HCT116 (cell line): ENCODE data around the gene FOXP1. TPM values are rescaled to one million over a fixed set of nuclear protein-coding genes. Genes with fewer than 3 reads are reported as not detected.

ENCODE experiments used
- ATAC-seq: fragments of 200-7000 bp; cut with Tn5 transposase; 2 replicates; pipeline ENCODE4 v1.9.1; 2020; ENCODE audit warnings: mild to moderate bottlenecking, moderate library complexity
- BruUV-seq: library from RNA; stranded (reverse); fragments of 400-500 nt; replicated peaks from 2 replicates; lab custom pipeline; 2021; lab: Mats Ljungman, UMichigan
- CTCF ChIA-PET: fragments of 300-600 bp; sonication (Branson Sonifier 250); formaldehyde crosslinking; loops from one replicate; lab custom pipeline; 2021; ENCODE audit warnings: antibody characterized with exemption; lab: Charles Lee
- POLR2A ChIA-PET: fragments of 300-600, 350-600 bp; sonication (Branson Sonifier 250); formaldehyde crosslinking; loops from one replicate; lab custom pipeline; 2021; ENCODE audit warnings: antibody characterized with exemption; lab: Charles Lee
- RAD21 ChIA-PET, 2 experiments: fragments of 300-600 bp; sonication (Branson Sonifier 250); formaldehyde crosslinking; loops; one replicate each; lab custom pipeline; 2023; ENCODE audit warnings: low total read pairs in 2 of 2; ENCODE audit not compliant: uncharacterized antibody in 2 of 2, unreplicated experiment in 2 of 2, low non-redundant PET in 1 of 2; lab: Charles Lee
- DNase-seq: peaks from one replicate; pipeline ENCODE4 v3.0.0-alpha.2; 2010; ENCODE audit warnings: low read depth, low spot score
- H2AFZ ChIP-seq: fragments of 200-600 bp; shearing (Covaris generic), sonication (generic); 2 replicates; pipeline ENCODE4 v1.6.1; 2017; ENCODE audit warnings: low read depth, mixed run types, mixed read lengths, antibody characterized with exemption, low read length; ENCODE audit not compliant: poor library complexity, severe bottlenecking
- H3K27ac ChIP-seq: 2 replicates; pipeline ENCODE4 v1.5.1; 2012; ENCODE audit warnings: low read depth, low read length
- H3K27me3 ChIP-seq: fragments of 200-600 bp; sonication (generic); 2 replicates; pipeline ENCODE4 v1.6.1; 2016; ENCODE audit warnings: mixed run types, low read length, mixed read lengths; ENCODE audit not compliant: insufficient read depth
- H3K36me3 ChIP-seq, 2 experiments: fragments of 200-500 bp in 1 of 2; fragments of 200-600 bp in 1 of 2; sonication (Bioruptor generic) in 1 of 2; sonication (generic) in 1 of 2; 2 replicates each; pipeline versions ENCODE4 v1.5.1 to v1.6.1; 2014 to 2016; ENCODE audit warnings: low read length in 2 of 2, inconsistent platforms in 1 of 2, mixed read lengths in 1 of 2, mixed run types in 1 of 2; ENCODE audit not compliant: insufficient read depth in 2 of 2, control insufficient read depth in 1 of 2
- H3K4me1 ChIP-seq, 2 experiments: fragments of 200-600 bp in 1 of 2; sonication (generic) in 1 of 2; 2 replicates each; pipeline versions ENCODE4 v1.5.1 to v1.6.1; 2012 to 2017; ENCODE audit warnings: low read length in 2 of 2, inconsistent platforms in 1 of 2, mild to moderate bottlenecking in 1 of 2, mixed read lengths in 1 of 2, mixed run types in 1 of 2, moderate library complexity in 1 of 2; ENCODE audit not compliant: insufficient read depth in 2 of 2, control insufficient read depth in 1 of 2
- H3K4me2 ChIP-seq: fragments of 200-600 bp; sonication (generic); 2 replicates; pipeline ENCODE4 v1.6.1; 2017; ENCODE audit warnings: mixed run types, low read length, mixed read lengths
- H3K4me3 ChIP-seq, 2 experiments: fragments of 200-600 bp in 1 of 2; sonication (generic) in 1 of 2; replicated peaks in 1 of 2; 2 replicates each; pipeline ENCODE4 v1.5.1; 2011 to 2016; ENCODE audit warnings: low read length in 2 of 2, control low read depth in 1 of 2, low read depth in 1 of 2, mild to moderate bottlenecking in 1 of 2, mixed read lengths in 1 of 2, mixed run types in 1 of 2
- H3K79me2 ChIP-seq: fragments of 200-600 bp; sonication (generic); 2 replicates; pipeline ENCODE4 v1.6.1; 2017; ENCODE audit warnings: mild to moderate bottlenecking, mixed run types, low read length, moderate library complexity, mixed read lengths; ENCODE audit not compliant: insufficient read depth
- H3K9ac ChIP-seq: fragments of 200-600 bp; sonication (generic); 2 replicates; pipeline ENCODE4 v1.6.1; 2016; ENCODE audit warnings: low read length, mixed read lengths
- H3K9me2 ChIP-seq: fragments of 200-600 bp; sonication (generic), shearing (Covaris generic); 2 replicates; pipeline ENCODE4 v1.6.1; 2017; ENCODE audit warnings: mixed run types, mild to moderate bottlenecking, moderate library complexity; ENCODE audit not compliant: insufficient read depth
- H3K9me3 ChIP-seq, 2 experiments: fragments of 200-500 bp in 1 of 2; fragments of 200-600 bp in 1 of 2; sonication (Bioruptor generic) in 1 of 2; sonication (generic) in 1 of 2; 2 replicates each; pipeline ENCODE4 v1.6.1; 2014 to 2017; ENCODE audit warnings: low read length in 2 of 2, mixed read lengths in 2 of 2, inconsistent platforms in 1 of 2, low read depth in 1 of 2, mild to moderate bottlenecking in 1 of 2, mixed run types in 1 of 2, moderate library complexity in 1 of 2; ENCODE audit not compliant: control insufficient read depth in 1 of 2, insufficient read depth in 1 of 2
- H4K20me1 ChIP-seq: fragments of 200-600 bp; sonication (generic), shearing (Covaris generic); 2 replicates; pipeline ENCODE4 v1.6.1; 2017; ENCODE audit warnings: mixed run types, mild to moderate bottlenecking, moderate library complexity; ENCODE audit not compliant: insufficient read depth
- CBX3 ChIP-seq: IDR thresholded peaks from 2 replicates; pipeline ENCODE4 v1.6.1; 2012; ENCODE audit warnings: low read depth
- CEBPB ChIP-seq: IDR thresholded peaks from 2 replicates; pipeline ENCODE4 v1.6.1; 2012; ENCODE audit warnings: low read depth
- EGR1 ChIP-seq: IDR thresholded peaks from 2 replicates; pipeline ENCODE4 v1.6.1; 2012; ENCODE audit warnings: low read depth
- ELF1 ChIP-seq: IDR thresholded peaks from 2 replicates; pipeline ENCODE4 v1.6.1; 2012; ENCODE audit warnings: low read depth, borderline replicate concordance
- EZH2phosphoT487 ChIP-seq: fragments of 200-600 bp; IDR thresholded peaks from 2 replicates; pipeline ENCODE4 v1.6.1; 2018; ENCODE audit warnings: antibody characterized with exemption, borderline replicate concordance
- JUND ChIP-seq: IDR thresholded peaks from 2 replicates; pipeline ENCODE4 v1.6.1; 2012
- POLR2A ChIP-seq: IDR thresholded peaks from 2 replicates; pipeline ENCODE4 v1.7.0; 2011; ENCODE audit warnings: borderline replicate concordance; ENCODE audit not compliant: insufficient read depth, insufficient read length; ENCODE audit errors: extremely low read depth
- POLR2AphosphoS5 ChIP-seq: IDR thresholded peaks from 2 replicates; pipeline ENCODE4 v1.6.1; 2011; ENCODE audit warnings: mild to moderate bottlenecking, low read depth, low read length, moderate library complexity
- RAD21 ChIP-seq: IDR thresholded peaks from 2 replicates; pipeline ENCODE4 v1.6.1; 2012; ENCODE audit warnings: low read depth, mild to moderate bottlenecking
- SIN3A ChIP-seq: IDR thresholded peaks from 2 replicates; pipeline ENCODE4 v1.6.1; 2012; ENCODE audit warnings: low read depth
- SP1 ChIP-seq: IDR thresholded peaks from 2 replicates; pipeline ENCODE4 v1.6.1; 2012; ENCODE audit warnings: low read depth
- YY1 ChIP-seq: IDR thresholded peaks from 2 replicates; pipeline ENCODE4 v1.6.1; 2011; ENCODE audit warnings: low read length, low read depth, moderate library complexity, mild to moderate bottlenecking; ENCODE audit not compliant: insufficient replicate concordance; ENCODE audit errors: extremely low read depth
- ZNF274 ChIP-seq: fragments of 200-500 bp; sonication (Bioruptor generic); IDR thresholded peaks from 2 replicates; pipeline ENCODE4 v1.6.1; 2014; ENCODE audit warnings: mild to moderate bottlenecking, low read depth, low read length, inconsistent platforms
- intact Hi-C: fragments of 100-400 bp; cut with micrococcal nuclease; formaldehyde crosslinking; loops from 2 replicates; pipeline ENCODE4 v1.10.0; 2022
- total RNA-seq: library from RNA; stranded (reverse); gene quantifications from one replicate; pipeline ENCODE4 v1.2.1, GENCODE V29; 2021; ENCODE audit not compliant: unreplicated experiment
- TF ChIP-seq, protein P1 (sequence below): IDR thresholded peaks from 2 replicates; pipeline ENCODE4 v1.6.1; 2012; ENCODE audit warnings: low read depth
- TF ChIP-seq, protein P2 (sequence below): IDR thresholded peaks from 2 replicates; pipeline ENCODE4 v1.6.1; 2011; ENCODE audit warnings: mild to moderate bottlenecking, low read length, moderate library complexity; ENCODE audit not compliant: insufficient replicate concordance; ENCODE audit errors: extremely low read depth

The FOXP1 gene
- total RNA-seq, 1 experiment from 2014 or later, result 11.4 TPM

DNA sequence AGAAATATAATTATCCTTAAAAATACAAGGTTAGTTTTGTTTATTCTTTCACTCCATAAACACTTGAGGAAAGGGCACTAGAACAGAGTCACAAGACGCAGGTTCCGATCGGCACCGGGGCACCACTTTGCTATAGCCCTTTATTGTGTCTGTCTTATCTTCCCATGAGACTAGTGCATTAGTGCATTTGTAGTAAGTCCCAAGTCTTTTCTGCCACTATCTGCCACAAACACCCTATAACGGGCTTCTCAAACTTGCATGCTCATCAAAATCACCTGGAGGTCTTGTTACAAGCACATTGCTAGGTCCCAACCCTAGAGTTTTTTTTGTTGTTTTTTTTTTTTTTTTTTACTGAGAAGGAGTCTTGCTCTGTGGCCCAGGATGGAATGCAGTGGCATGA is 213.1 kb downstream of the FOXP1 start:
- Histone ChIP-seq H3K4me3 (no peak overlapping the region), H3K4me1 (no peaks in the 10 kb centered on the region), H3K27ac (no peak overlapping the region), H2AFZ (no peak overlapping the region), H3K4me2 (no peak overlapping the region), H3K27me3 (no peaks in the 10 kb centered on the region), H3K79me2 (no peaks in the 10 kb centered on the region), H3K9me3 (no peaks in the 10 kb centered on the region), H4K20me1 (no peaks in the 10 kb centered on the region), H3K9me2 (no peaks in the 10 kb centered on the region), H3K36me3 (no peaks in the 10 kb centered on the region), H3K9ac (no peak overlapping the region)
- intact Hi-C loops, result no loop called here
- no peak for DNase-seq
- ChIA-PET RAD21 (no interaction called here), CTCF (no interaction called here), POLR2A (no interaction called here)
- no peak for ATAC-seq
- no peak for TF ChIP-seq EGR1
- TF ChIP-seq ZNF274, result no peak
- TF ChIP-seq POLR2AphosphoS5, result no peak
- no peak for TF ChIP-seq EZH2phosphoT487
- no TSS peak for BruUV-seq

DNA sequence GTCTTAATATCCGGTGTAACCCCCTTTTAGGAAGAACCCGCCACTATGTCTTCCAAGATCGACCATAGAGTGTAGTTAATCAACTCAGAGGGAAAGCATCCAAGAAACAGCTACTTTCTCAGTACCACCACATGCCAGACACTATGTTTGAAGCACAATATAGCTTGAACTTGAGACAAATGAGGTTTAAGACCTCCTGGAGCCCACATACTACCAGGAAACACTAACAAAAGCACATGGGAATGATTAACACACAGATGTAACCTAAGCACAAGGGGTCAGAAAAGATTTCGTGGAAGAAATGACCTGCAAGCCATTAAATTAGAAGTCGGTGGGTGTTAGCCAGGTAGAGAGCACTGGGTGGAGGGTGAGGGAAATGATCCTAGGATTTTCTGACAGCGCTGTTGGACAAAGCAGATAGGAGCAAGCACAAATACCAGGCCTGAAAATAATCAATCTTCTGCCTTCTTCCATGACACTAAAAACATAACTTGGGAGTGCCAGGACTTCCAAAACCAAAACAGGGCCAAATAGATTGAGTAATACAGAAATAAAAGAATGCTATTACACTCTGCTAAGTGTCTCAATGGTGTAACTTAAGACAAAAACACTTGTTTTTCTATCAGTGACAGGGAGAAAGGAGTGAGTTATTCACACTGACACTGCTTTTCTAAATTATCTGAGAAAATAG is 213.7 kb downstream of the FOXP1 start:
- Histone ChIP-seq H4K20me1 (no peaks in the 10 kb centered on the region), H3K27me3 (no peaks in the 10 kb centered on the region), H3K9me2 (no peaks in the 10 kb centered on the region), H3K4me3 (no peak overlapping the region), H3K4me2 (no peak overlapping the region), H3K36me3 (no peaks in the 10 kb centered on the region), H2AFZ (no peak overlapping the region), H3K9ac (no peak overlapping the region), H3K9me3 (no peaks in the 10 kb centered on the region), H3K79me2 (no peaks in the 10 kb centered on the region), H3K27ac (no peak overlapping the region), H3K4me1 (no peaks in the 10 kb centered on the region)
- ChIA-PET POLR2A (no interaction called here), CTCF (no interaction called here), RAD21 (no interaction called here)
- DNase-seq (no peak), ATAC-seq (no peak)
- BruUV-seq, result no TSS peak
- intact Hi-C loops, result no loop called here
- TF ChIP-seq, protein P1, sequence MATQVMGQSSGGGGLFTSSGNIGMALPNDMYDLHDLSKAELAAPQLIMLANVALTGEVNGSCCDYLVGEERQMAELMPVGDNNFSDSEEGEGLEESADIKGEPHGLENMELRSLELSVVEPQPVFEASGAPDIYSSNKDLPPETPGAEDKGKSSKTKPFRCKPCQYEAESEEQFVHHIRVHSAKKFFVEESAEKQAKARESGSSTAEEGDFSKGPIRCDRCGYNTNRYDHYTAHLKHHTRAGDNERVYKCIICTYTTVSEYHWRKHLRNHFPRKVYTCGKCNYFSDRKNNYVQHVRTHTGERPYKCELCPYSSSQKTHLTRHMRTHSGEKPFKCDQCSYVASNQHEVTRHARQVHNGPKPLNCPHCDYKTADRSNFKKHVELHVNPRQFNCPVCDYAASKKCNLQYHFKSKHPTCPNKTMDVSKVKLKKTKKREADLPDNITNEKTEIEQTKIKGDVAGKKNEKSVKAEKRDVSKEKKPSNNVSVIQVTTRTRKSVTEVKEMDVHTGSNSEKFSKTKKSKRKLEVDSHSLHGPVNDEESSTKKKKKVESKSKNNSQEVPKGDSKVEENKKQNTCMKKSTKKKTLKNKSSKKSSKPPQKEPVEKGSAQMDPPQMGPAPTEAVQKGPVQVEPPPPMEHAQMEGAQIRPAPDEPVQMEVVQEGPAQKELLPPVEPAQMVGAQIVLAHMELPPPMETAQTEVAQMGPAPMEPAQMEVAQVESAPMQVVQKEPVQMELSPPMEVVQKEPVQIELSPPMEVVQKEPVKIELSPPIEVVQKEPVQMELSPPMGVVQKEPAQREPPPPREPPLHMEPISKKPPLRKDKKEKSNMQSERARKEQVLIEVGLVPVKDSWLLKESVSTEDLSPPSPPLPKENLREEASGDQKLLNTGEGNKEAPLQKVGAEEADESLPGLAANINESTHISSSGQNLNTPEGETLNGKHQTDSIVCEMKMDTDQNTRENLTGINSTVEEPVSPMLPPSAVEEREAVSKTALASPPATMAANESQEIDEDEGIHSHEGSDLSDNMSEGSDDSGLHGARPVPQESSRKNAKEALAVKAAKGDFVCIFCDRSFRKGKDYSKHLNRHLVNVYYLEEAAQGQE, result no peak
- TF ChIP-seq RAD21, result no peak
- TF ChIP-seq CBX3, result no peak
- TF ChIP-seq YY1, result no peak
- no peak for TF ChIP-seq SIN3A
- TF ChIP-seq, protein P2, sequence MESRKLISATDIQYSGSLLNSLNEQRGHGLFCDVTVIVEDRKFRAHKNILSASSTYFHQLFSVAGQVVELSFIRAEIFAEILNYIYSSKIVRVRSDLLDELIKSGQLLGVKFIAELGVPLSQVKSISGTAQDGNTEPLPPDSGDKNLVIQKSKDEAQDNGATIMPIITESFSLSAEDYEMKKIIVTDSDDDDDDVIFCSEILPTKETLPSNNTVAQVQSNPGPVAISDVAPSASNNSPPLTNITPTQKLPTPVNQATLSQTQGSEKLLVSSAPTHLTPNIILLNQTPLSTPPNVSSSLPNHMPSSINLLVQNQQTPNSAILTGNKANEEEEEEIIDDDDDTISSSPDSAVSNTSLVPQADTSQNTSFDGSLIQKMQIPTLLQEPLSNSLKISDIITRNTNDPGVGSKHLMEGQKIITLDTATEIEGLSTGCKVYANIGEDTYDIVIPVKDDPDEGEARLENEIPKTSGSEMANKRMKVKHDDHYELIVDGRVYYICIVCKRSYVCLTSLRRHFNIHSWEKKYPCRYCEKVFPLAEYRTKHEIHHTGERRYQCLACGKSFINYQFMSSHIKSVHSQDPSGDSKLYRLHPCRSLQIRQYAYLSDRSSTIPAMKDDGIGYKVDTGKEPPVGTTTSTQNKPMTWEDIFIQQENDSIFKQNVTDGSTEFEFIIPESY, result no peak
- no peak for TF ChIP-seq POLR2A
- no peak for TF ChIP-seq EZH2phosphoT487
- TF ChIP-seq POLR2AphosphoS5, result no peak
- no peak for TF ChIP-seq CEBPB
- TF ChIP-seq JUND, result no peak
- TF ChIP-seq ELF1, result no peak
- TF ChIP-seq SP1, result no peak
- TF ChIP-seq, all 23 proteins: peak for 0
